Activated T-helper 2 cell treated with anti-CD3 and anti-CD28 coated beads, Interferon-gamma antibody, Interleukin-2, Interleukin-4, amounts not matched to agents 10 μg/mL and 5 μg/mL and 100 μg/mL, durations not matched to agents 14 hours and 24 hours and 36 hours (primary cell): ENCODE measurements around the gene ZNF483. TPM values are rescaled to one million over a fixed set of nuclear protein-coding genes. Genes with fewer than 3 reads are reported as not detected.
A peak's percentile ranks its signal among the peaks of the same experiment; 100 is the strongest.
"Not testable (repeated sequence)": the region's sequence is repeated elsewhere in the genome, so short reads cannot be mapped to it uniquely, and the experiment has no call there.

Source experiments
- DNase-seq: peaks from one replicate; pipeline ENCODE4 v3.0.0; 2021; ENCODE audit warnings: low spot score
- H3K27ac Mint-ChIP-seq: one replicate; pipeline ENCODE4 v1.8.0; 2021; ENCODE audit warnings: mixed read lengths
- H3K27me3 Mint-ChIP-seq: one replicate; pipeline ENCODE4 v1.8.0; 2021; ENCODE audit warnings: low read depth, mixed read lengths
- H3K36me3 Mint-ChIP-seq: one replicate; pipeline ENCODE4 v1.8.0; 2021; ENCODE audit warnings: low read depth, mixed read lengths
- H3K4me1 Mint-ChIP-seq: one replicate; pipeline ENCODE4 v1.8.0; 2021; ENCODE audit warnings: low read depth, mixed read lengths
- H3K4me3 Mint-ChIP-seq: one replicate; pipeline ENCODE4 v1.8.0; 2021; ENCODE audit warnings: low read depth, mild to moderate bottlenecking, moderate library complexity, mixed read lengths
- H3K9me3 Mint-ChIP-seq: one replicate; pipeline ENCODE4 v1.8.0; 2021; ENCODE audit warnings: mixed read lengths
- intact Hi-C: fragments of 100-400 bp; cut with micrococcal nuclease; formaldehyde crosslinking; loops from one replicate; pipeline ENCODE4 v1.15.1; 2023
- total RNA-seq: library from RNA; stranded (reverse); gene quantifications from 2 replicates; pipeline ENCODE4 v1.2.3, GENCODE V29; 2022

ZNF483 gene
- total RNA-seq, 1 donor from 2014 or later = 3.1 TPM

DNA sequence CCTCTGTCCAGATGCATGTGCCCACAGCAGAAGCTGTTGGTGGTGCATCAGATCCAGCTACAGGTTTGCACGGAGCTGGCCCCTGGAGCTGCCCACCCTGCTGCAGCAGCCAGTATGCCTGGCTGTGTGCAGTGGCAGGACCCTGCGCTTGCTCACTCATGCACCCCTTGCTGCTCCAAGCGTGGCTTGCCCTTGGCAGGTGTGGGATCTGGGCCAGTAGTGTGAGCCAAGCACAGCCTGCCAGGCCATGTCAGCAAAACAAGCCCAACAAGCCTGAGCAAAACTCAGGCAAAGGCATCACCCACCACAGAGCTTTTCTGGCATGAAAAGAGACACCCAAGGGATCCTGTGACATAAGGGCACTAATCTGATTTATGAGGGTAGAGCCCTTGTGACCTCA, 22.5 kb upstream of the ZNF483 start:
- H3K27ac Mint-ChIP-seq = no peak overlapping the region
- no peak overlapping the region for H3K4me3 Mint-ChIP-seq
- intact Hi-C loops = no loop called here
- no peaks in the 10 kb centered on the region for H3K4me1 Mint-ChIP-seq
- H3K9me3 Mint-ChIP-seq = no peaks in the 10 kb centered on the region
- no peaks in the 10 kb centered on the region for H3K36me3 Mint-ChIP-seq
- DNase-seq = no peak
- H3K27me3 Mint-ChIP-seq = peaks cover 5% of the 10 kb centered on the region

- H3K27ac Mint-ChIP-seq, H3K36me3 Mint-ChIP-seq, H3K4me3 Mint-ChIP-seq, H3K4me1 Mint-ChIP-seq, H3K27me3 Mint-ChIP-seq, intact Hi-C loops, DNase-seq: not testable (repeated sequence)
- peaks cover 15% of the 10 kb centered on the region for H3K9me3 Mint-ChIP-seq
Observed at GRCh38 chr9:111511581-111511980, 13.4 kb upstream of the ZNF483 start.

- Mint-ChIP-seq H3K36me3 (no peaks in the 10 kb centered on the region), H3K27ac (no peak overlapping the region), H3K4me1 (no peaks in the 10 kb centered on the region), H3K4me3 (no peak overlapping the region), H3K27me3 (no peaks in the 10 kb centered on the region), H3K9me3 (peaks cover 15% of the 10 kb centered on the region)
- intact Hi-C loops = no loop called here
- DNase-seq = no peak
Observed at GRCh38 chr9:111514967-111515366, 10.0 kb upstream of the ZNF483 start.

DNA sequence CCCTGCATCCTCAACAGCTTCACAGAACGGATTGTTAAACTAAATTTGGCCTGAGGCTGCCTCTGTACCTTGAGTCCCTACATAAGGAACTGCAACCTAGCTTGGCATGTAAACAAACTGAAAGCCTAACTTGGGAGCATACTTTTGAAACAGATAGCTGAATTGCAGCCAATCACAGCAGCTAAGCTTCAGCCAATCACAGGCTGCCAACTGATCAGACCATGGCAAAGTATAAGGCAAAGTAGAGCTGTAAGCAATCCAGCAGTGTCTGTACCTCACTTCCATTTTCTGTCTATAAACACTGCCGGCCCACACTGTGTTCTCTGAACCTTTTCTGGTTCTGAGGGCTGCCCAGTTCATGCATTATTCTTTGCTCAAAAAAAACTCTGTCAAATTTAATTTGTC, 8.9 kb upstream of the ZNF483 start:
- H3K9me3 Mint-ChIP-seq = peaks cover 10% of the 10 kb centered on the region
- intact Hi-C loops = no loop called here
- no peak overlapping the region for H3K4me3 Mint-ChIP-seq
- H3K27ac Mint-ChIP-seq = no peak overlapping the region
- no peaks in the 10 kb centered on the region for H3K4me1 Mint-ChIP-seq
- DNase-seq = no peak
- H3K36me3 Mint-ChIP-seq = no peaks in the 10 kb centered on the region
- H3K27me3 Mint-ChIP-seq = no peaks in the 10 kb centered on the region

DNA sequence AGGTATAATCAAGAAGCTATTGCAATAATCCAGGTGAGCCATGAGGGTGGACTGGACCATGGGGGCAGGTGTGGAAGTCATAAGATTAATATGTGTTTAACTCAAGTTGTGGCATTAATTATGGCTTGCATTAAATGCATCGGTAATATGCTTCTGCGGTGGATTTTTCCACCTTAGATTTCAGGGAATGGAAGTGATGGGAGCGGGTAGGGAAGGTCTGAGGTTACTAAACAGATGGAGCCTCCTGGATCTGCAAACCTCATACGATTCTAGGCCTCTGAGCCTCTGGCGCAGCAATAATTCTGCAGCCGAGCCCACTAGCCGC, 286 bp upstream of the ZNF483 start:
- peaks cover 22% of the 10 kb centered on the region for H3K4me1 Mint-ChIP-seq
- DNase-seq = no peak
- peaks cover 6% of the 10 kb centered on the region for H3K9me3 Mint-ChIP-seq
- H3K27ac Mint-ChIP-seq = no peak overlapping the region
- intact Hi-C loops = loop anchor here (2.0 to 10.0 kb wide), 2 partner anchors 40 to 70 kb away; partner anchors contain the start of genes ECPAS and PTGR1
- H3K36me3 Mint-ChIP-seq = peaks cover 21% of the 10 kb centered on the region
- H3K27me3 Mint-ChIP-seq = no peaks in the 10 kb centered on the region
- H3K4me3 Mint-ChIP-seq = peak overlapping the region; percentile 90

- peaks cover 9% of the 10 kb centered on the region for H3K9me3 Mint-ChIP-seq
- DNase-seq = no peak
Observed at GRCh38 chr9:111527347-111527746, 2.4 kb downstream of the ZNF483 start.

GRCh38 chr9:111529787-111530186, 4.8 kb downstream of the ZNF483 start:
- Mint-ChIP-seq H3K4me1 (peaks cover 18% of the 10 kb centered on the region), H3K4me3 (no peak overlapping the region), H3K27me3 (no peaks in the 10 kb centered on the region), H3K36me3 (peaks cover 52% of the 10 kb centered on the region), H3K9me3 (peaks cover 31% of the 10 kb centered on the region), H3K27ac (no peak overlapping the region)
- DNase-seq = no peak
- intact Hi-C loops = loop anchor here (10.0 kb wide), 1 partner anchor 65 kb away; the partner anchor contains the start of gene PTGR1

More at GRCh38 chr9:111527347-111527746, 2.4 kb downstream of the ZNF483 start:
- Mint-ChIP-seq H3K36me3 (peaks cover 32% of the 10 kb centered on the region), H3K27me3 (no peaks in the 10 kb centered on the region), H3K4me3 (no peak overlapping the region), H3K27ac (no peak overlapping the region), H3K4me1 (peaks cover 22% of the 10 kb centered on the region)
- intact Hi-C loops = loop anchor here (10.0 kb wide), 1 partner anchor 67 kb away; the partner anchor contains the start of gene PTGR1

DNA sequence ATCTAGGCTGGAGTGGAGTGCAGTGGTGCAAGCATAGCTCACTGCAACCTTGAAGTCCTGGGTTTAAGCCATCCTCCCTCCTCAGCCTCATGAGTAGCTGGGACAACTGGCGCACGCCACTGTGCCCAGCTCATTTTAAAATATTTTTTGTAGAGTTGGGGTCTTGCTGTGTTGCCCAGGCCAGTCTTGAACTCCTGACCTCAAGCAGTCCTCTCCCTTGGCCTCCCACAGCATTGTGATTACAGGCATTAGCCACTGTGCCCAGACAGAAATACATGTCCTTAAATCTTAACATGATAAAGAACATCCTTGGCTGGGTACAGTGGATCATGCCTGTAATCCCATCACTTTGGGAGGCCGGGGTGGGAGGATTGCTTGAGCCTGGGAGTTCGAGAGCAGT, 6.7 kb downstream of the ZNF483 start:
- Mint-ChIP-seq H3K4me1 (peaks cover 5% of the 10 kb centered on the region), H3K27ac (no peak overlapping the region), H3K4me3 (no peak overlapping the region), H3K27me3 (no peaks in the 10 kb centered on the region), H3K9me3 (peaks cover 41% of the 10 kb centered on the region), H3K36me3 (peaks cover 54% of the 10 kb centered on the region)
- intact Hi-C loops = no loop called here
- no peak for DNase-seq

DNA sequence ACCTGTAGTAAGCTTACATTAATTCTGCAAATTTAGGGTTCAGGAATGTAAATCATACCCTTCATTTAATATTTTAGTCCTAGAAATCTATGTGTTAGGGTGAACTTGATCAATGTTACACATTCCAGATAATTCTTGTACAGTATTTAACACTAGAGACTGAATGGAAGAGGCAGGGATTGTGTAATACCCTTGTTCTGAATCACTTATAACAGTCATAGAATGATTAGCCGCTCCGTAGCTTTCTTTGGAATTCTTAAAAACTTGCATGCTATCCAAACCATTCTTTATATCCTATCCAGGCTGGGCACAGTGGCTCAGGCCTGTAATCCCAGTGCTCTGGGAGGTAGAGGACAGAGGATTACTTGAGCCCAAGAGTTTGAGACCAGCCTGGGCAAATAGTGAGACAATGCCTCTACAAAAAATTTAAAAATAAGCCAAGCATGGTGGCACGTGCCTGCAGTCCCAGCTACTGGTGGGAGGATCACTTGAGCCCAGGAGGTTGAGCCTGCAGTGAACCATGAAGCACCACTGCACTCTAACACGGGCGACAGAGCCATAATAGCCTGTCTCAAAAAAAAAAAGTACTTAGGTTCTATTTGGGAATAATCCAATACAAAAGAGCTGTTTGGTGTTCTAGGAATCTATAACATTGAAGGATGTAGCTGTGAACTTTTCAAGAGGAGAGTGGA, 8.3 kb downstream of the ZNF483 start:
- H3K4me1 Mint-ChIP-seq = no peaks in the 10 kb centered on the region
- H3K4me3 Mint-ChIP-seq = no peak overlapping the region
- no peak overlapping the region for H3K27ac Mint-ChIP-seq
- peaks cover 42% of the 10 kb centered on the region for H3K9me3 Mint-ChIP-seq
- peaks cover 52% of the 10 kb centered on the region for H3K36me3 Mint-ChIP-seq
- no peak for DNase-seq
- H3K27me3 Mint-ChIP-seq = no peaks in the 10 kb centered on the region
- intact Hi-C loops = no loop called here

- peaks cover 77% of the 10 kb centered on the region for H3K9me3 Mint-ChIP-seq
Observed at GRCh38 chr9:111542497-111543254, 17.7 kb downstream of the ZNF483 start.

GRCh38 chr9:111548623-111549022, 23.6 kb downstream of the ZNF483 start:
- DNase-seq = no peak
- intact Hi-C loops = no loop called here
- H3K4me1 Mint-ChIP-seq = no peaks in the 10 kb centered on the region
- no peak overlapping the region for H3K4me3 Mint-ChIP-seq
- peaks cover 77% of the 10 kb centered on the region for H3K9me3 Mint-ChIP-seq
- H3K27me3 Mint-ChIP-seq = no peaks in the 10 kb centered on the region
- no peak overlapping the region for H3K27ac Mint-ChIP-seq
- H3K36me3 Mint-ChIP-seq = peaks cover 33% of the 10 kb centered on the region

More at GRCh38 chr9:111542497-111543254, 17.7 kb downstream of the ZNF483 start:
- intact Hi-C loops = no loop called here
- Mint-ChIP-seq H3K27me3 (no peaks in the 10 kb centered on the region), H3K27ac (no peak overlapping the region), H3K36me3 (peaks cover 48% of the 10 kb centered on the region), H3K4me3 (no peak overlapping the region), H3K4me1 (no peaks in the 10 kb centered on the region)
- no peak for DNase-seq

GRCh38 chr9:111555425-111555824, 30.4 kb downstream of the ZNF483 start:
- H3K27ac Mint-ChIP-seq, DNase-seq, H3K27me3 Mint-ChIP-seq, intact Hi-C loops, H3K4me3 Mint-ChIP-seq, H3K4me1 Mint-ChIP-seq: not testable (repeated sequence)
- peaks cover 16% of the 10 kb centered on the region for H3K36me3 Mint-ChIP-seq
- peaks cover 67% of the 10 kb centered on the region for H3K9me3 Mint-ChIP-seq

- H3K27ac Mint-ChIP-seq = no peak overlapping the region
- intact Hi-C loops = no loop called here
- H3K9me3 Mint-ChIP-seq = peaks cover 55% of the 10 kb centered on the region
- no peak overlapping the region for H3K4me3 Mint-ChIP-seq
- DNase-seq = no peak
- no peaks in the 10 kb centered on the region for H3K27me3 Mint-ChIP-seq
- H3K36me3 Mint-ChIP-seq = peaks cover 9% of the 10 kb centered on the region
- no peaks in the 10 kb centered on the region for H3K4me1 Mint-ChIP-seq
Observed at GRCh38 chr9:111559000-111559610, 34.1 kb downstream of the ZNF483 start.
